ENCODE data around the gene HDAC4. TPM values are rescaled to one million over a fixed set of nuclear protein-coding genes. Genes with fewer than 3 reads are reported as not detected.

Gene HDAC4
- total RNA-seq, 1 experiment from 2014 or later: 10.9 TPM

DNA sequence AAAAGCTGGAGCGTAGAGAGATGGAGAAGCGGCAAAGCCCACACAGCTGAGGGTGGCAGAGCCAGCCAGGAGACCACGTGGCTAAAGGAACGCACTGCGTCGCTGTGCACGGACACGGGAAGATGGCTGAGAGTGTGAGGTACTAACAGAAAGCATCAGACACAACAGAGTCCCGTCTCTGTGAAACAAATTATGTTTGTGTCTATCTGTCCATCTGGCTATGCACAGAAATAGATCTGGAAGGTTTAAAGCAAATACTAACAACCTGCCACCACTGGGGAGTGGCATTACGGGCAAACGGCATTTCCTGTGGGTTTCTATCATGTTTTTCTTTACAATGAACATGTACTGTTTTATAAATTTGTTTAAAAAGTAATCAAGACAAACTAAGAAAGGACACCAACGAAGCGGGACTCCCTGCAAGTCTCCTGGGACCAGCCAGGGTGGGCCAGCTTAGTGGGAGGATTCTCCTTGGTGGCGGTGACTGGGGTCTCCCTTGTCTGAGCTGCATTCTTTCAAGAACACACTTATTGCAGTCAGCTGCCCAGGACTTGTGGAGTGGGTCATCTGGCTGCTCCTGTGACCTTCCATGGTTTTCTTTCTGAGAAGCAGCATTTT, 290.8 kb downstream of the HDAC4 start:
- no peak for DNase-seq (ENCODE audit: low spot score)

DNA sequence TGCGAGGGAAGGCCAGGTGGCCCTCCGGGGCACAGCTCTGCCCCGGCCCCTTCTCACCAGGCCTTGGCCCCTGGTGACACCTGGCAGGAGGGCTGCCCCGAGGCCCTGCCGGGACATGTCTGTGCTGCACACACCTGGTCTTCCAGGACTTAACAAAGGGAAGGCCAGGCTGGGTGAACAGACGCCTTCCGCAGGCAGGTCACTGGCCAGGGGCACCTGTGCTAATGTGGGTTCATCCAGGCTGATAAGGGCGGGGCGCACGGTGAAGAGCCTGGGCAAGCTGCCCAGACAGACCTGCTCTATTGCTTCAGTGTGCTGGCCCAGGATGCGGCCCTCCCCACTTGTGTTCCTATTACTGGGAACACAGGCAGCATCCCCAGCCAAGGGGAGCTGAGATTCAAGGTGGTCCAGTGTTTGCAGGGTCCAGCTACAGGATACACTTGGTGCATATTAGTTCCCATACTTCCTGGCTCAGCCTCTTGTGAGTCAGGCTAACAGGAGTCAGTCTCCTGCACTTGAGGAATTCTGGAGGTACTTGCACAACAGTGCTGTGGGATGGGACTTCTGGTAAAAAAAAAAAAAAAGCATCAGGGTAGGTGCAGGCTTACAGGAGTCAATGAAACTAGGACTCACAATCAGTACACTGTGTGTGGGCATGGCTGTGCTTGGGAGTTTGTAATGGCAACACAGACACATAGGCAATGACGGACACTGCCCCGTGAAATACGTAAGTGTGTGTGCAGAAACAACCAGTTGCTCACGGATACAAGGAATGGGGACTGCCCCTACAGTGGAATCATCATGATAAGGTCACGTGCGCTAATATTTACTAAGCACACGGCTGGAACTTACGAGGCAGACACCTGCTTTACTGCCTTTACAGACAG, 291.5 kb downstream of the HDAC4 start:
- DNase-seq (ENCODE audit: low spot score): peak; percentile 25

DNA sequence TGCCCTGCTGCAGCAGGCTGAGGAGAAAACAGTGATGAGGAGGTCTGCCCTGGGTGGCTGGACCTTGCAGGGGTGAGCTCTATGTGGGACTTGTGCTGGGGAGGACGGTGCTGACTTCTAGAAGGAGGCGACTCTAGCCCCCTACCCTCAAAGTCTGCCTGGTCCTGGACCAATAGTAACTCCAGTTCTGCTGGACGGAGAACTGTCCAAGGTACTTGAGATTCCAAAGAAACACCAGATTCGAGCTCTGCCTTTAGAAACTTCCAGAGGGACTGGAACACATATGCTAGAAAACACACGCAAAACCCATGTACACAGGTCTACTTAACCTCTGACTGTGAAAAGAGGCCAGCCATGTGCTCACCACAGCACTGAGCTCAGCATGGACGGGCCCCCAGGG, 292.4 kb downstream of the HDAC4 start:
- DNase-seq (ENCODE audit: low spot score): no peak

DNA sequence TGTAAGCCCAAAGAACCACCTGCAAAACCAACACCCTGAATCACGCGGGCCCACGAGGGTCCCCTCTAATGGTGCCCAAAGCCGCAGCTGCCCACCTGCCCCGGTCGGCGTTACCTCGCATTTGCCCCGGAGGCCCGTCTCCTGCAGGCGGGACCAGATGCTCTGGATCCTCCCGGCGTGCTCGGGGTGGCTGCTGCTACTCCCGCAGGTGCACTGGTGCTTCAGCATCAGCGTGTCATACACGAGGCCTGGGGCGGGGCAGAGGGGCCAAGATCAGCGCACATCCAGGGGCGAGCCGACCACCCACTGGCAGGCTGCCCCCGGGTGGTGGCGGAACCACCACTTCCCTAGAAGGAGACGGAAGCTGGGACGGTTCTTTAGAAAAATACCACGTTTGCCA, 292.9 kb downstream of the HDAC4 start:
- DNase-seq (ENCODE audit: low spot score): no peak

DNA sequence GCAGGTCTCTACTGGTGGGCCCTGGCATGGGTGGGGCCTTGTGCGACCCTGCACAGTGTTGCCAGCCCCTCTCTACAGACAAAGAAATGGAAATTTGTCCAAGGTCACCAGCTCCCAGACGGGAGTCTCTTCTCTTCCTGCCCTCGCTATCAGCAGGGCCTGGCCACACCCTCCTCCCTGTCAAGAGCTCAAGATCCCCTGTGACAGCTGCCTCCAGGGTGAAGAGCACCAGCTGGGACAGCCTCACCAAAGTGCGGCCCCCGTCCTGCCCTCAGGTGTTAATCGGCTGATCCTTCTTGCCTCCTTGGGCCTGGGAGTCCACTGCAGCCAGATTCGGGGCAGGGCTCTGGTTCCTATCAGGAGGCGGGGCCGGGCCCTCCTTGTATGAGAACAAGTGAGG, 293.9 kb downstream of the HDAC4 start:
- no peak for DNase-seq (ENCODE audit: low spot score)

DNA sequence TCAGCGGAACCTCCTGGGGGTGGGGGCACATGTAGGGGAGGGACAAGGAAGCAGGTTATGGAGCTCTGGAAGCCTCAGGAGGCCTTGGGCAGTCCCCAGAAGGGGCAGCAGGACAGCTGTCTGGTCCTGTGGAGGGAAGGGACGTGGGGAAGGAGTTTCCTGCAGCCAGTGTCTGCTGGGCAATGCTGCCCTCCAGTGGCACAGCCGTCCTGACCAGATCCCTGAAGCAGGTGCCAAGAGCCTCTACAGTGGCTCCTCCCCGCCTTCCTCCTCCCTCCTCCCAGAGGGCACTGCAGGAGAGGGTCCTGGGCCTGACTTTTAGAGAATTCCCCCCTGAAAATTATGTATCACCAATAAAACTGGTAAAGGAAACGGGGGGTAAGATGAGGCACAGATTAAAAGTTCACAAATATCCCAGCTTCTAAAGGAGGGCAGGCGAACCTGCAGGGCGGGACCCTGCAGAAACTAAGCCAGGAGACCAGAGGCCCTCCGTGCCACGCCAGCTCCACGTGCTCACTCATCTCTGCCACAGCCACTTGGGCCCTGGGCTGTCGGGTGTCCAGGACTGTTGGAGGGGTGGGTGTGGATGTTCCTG, 294.4 kb downstream of the HDAC4 start:
- peak; percentile 80 for DNase-seq (ENCODE audit: low spot score)

DNA sequence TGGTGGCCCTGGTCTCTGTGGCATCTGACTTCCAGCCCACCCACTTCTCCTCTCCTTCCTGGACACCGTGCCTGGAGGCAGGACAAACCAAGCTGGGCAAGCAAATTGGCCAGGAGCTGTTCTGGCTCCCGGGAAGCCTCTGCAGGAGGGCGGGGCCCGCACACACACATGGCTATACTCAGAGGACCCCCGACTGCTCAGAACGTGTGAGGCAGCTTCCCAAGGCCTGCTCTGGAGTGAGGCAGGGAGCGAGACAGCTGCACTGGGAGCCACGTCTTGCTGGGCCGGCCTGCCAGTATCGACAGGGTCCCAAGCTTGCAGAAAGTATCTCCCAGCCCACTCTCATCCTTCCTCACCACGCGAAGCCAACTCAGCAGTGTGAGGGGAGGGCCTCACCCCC, 295.6 kb downstream of the HDAC4 start:
- DNase-seq (ENCODE audit: low spot score): no peak

DNA sequence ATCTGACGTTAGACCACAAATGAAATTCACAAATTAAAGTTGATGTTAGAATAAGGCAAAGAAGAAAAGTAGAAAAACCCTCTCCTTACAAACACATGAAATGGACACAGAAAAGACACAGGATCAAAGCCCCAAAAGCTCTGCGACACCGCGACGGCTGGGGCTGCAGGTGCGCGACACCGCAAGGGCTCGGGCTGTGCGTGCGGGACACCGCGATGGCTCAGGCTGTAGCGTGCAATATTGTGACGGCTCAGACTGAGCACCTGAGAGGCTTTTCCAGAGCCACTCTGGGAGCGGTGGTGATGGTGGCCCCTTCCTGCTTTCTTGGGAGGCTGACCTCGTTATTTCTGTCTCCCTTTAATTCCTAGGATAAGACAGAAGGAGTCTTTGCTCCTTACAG, 296.0 kb downstream of the HDAC4 start:
- no peak for DNase-seq (ENCODE audit: low spot score)

DNA sequence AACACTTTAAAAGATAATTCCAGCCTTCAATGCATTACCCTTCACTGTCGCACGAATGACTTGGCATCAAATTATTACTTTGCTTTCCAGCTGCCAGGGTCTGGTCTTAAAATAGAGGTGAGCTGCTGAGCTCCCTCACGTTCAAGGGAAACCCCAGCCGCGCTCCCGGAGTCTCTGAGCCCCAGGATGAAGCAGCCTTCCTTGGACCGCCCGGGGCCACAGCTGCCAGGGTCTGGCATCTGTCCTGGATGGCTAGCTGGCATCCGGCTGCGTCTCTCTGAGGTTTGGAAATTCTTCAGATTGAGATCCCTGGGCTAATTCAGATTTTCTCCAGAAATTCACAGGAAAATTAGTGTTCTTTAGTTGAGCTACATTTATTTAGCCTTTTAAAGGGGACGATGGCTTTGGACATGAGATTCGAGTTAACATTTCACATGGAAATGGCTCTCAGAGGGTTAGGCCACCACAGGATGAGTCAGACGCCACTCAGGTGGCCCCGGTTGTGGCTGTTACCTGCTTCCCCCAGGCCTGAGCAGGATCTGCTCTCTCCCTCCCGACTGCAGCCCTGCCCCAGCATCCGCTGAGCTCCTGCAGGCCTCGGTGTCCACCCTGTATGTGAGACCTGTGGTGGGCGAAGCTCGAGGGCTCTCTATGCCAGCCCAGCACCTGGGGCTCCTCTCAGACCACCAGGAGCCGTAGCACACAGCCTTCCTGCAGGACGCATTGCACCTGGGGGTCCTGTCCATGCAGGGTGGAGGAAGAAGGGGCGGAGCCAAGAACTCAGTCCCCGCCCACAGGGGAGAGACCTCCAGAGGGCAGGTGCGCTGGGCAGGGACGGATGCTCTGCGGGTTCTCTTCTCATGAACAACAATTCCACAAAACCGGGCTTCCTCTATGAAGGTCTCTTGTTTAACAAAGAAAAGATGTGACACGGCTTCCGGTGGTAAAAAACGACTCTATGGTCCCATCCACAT, 297.4 kb downstream of the HDAC4 start:
- DNase-seq (ENCODE audit: low spot score): no peak

DNA sequence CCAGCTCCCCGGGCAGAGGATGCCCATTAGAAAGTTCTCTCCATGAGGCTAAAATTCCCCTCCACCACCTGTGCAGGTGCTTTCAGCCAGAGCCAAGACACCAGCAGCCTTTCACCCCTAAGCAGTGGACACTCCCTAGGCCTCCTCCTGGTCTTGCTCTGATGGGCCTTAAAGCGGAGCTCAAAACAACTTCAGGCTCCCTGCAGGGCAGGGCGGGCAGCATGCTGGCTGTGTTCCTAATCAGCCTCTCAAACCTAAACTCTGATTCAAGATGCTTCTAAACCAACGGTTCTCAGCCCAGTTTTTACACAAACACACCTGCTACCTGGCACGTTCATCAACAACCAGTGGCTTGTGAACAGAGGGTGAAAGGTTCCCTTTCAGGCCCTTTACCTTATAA, 298.6 kb downstream of the HDAC4 start:
- DNase-seq (ENCODE audit: low spot score): no peak

DNA sequence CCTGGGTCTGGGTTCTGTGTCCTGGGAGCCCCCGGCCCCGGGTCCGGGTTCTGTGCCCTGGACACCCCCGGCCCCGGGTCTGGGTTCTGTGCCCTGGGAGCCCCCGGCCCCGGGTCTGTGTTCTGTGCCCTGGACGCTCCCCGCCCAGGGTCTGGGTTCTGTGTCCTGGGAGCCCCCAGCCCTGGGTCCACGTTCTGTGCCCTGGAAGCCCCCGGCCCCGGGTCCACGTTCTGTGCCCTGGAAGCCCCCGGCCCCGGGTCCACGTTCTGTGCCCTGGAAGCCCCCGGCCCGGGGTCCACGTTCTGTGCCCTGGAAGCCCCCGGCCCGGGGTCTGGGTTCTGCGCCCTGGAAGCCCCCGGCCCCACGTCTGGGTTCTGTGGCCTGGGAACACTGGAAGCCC, 299.0 kb downstream of the HDAC4 start:
- DNase-seq (ENCODE audit: low spot score): no peak

DNA sequence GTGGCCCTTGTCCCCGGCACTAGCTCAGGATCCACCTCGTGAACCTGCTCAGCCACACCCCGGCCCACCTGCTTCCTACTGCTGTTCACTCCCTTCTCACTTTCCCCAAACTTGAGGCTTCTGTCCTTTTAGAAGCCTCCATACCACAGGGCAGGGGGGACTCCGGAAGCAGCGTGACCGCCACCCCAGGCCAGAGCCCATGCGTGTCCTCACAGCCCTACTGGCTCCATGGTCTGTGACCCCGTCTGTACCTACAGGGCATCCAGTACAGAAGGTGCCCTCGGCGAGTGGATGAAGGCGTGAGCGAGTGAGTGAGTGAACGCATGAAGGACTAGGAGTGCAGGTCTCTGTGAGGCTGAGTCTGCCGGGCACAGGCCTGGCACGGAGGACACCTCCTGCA, 299.7 kb downstream of the HDAC4 start:
- no peak for DNase-seq (ENCODE audit: low spot score)

DNA sequence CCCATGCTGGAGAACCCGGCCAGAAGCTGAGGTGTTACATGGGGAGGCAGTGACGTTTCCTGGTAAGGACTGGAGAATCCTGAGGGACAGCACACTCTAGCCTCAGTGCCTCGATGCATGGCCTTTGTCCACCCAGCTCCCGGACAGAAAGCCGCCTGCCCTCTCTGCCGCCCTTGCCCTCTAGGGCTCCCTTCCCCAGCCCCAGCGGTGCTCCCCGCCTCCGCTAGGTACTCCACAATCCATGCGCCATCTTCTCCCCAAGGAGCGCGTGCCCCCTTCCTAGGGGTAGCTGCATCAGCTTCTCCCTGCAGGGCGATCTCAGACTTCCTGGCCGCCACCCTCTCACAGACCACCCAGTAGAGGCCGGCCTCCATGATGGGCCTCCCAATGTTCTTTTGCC, 301.3 kb downstream of the HDAC4 start:
- no peak for DNase-seq (ENCODE audit: low spot score)

DNA sequence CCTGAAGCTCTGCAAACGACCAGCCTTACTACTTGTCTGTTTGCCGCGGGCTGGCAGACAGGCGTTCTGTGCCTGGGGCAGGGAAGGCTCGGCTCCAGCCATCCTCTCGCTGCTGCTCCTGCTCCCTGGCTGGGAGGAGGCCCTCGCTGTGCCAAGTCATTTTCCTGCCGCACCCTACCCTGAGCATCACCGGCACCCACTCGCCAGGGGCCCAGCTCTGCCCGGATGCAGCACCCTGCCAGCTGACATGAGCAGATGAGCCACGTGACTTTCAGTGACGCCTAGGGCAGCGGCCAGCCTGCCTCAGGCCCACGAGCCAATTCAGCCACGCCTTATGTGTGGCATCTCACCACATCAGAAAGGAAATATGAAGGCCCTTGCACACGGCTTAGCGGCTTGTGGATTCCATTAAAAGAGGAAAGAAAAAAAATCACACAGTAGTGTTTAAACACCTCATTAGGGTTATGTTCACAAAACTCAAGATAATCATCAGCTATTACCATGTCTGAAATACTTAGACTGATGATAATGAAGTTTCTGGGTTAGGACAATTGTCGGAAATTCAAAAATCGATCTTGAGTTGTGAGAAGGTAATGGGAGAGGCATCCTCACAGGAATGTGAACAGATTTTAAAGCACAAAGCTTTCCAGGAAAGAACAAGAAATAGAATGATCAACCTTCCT, 302.4 kb downstream of the HDAC4 start:
- peak; percentile 81 for DNase-seq (ENCODE audit: low spot score)

DNA sequence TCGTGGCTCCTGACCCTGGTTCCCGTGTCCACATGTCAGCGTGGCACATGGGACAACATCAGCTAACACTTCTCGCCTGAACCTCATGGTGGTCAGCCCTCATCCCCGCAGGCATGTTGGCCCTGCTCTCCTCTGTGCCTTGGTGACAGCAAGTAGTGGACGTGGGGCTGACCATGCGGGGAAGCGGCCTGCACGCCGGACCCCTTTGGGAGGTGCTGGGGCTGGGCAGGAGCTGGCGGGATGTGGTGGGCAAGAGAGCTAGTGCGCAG, 303.5 kb downstream of the HDAC4 start:
- no peak for DNase-seq (ENCODE audit: low spot score)

DNA sequence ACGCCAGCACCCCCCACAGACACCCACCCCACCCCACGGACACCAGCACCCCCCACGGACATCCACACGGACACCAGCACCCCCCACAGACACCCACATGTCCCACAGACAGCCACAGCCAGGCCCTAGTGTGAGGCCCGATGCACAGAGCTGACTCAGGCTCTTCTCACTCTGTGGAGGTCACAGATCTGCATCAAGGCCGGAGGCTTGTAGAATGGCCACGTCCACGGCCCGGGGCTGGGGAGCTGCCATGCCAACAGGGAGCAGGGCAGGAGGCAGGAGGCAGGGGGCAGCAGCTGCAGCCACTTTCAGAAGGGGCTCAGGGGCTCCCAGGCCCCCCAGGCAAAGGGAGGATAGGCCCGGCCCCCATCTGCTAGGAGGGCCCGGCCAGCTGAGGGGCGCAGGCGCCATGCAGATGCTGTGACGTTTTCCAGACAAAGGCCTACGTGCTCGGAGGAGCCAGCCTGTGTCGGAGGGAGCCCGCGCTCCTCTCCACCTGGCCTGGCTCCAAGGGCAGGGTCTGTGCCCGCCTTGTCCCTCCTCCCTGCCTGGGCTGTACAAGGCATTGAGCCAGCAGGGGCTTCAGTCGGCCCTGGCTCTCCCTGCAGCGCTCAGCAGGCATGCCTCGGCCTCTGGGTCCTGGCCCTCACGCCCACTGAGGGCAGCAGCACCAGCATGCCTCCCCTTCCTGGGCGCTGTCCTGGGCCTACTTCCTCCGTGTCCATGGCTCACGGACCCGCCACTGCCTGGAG, 304.0 kb downstream of the HDAC4 start:
- DNase-seq (ENCODE audit: low spot score): no peak

DNA sequence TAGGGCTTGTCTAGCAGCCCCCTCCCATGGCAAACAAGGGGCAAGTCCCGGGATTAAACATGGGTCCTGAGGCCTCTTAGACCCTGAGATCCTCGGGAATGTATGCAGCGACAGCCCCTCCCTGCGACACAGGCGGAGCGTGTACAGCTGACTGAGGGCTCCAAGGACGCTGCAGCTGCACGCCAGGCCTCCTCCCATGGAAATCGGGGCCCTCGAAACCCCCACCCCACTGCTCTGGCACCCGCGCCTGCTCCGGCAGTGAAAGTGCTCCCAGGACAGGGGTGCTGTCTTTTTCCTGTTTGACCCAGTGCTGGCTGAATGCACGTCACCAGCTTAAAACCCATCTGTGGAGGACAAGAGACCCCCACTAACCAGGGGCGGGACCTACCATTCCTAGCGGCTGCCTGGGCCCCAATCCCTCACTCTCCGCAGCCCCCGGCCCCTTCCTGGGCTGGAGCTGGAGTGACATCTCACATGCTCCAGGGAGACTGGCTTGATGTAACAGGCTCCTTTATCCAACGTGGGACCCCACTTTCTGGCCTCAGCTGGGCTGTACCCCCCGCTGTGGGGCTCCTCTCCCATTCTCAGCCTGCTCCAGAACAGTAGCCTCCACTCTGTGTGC, 305.2 kb downstream of the HDAC4 start:
- DNase-seq (ENCODE audit: low spot score): no peak

DNA sequence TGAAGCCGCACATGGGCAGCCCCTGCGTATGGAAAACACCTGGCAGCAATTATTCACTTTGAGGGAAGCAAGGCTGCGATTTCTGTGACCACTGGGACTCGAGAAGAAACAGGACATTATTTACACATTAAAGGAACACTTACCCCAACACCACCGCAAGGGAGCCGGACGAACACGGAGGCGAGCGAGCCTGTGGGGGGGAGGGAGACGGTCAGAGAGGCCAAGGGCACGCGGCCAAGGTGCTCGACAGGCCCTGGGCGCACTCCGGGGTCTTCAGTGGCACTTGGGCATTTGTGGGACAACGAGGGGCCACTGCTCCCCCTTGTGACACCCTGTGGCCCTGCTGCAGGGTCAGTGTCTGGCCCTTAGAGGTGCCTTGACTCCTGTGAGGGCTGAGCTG, 306.0 kb downstream of the HDAC4 start:
- no peak for DNase-seq (ENCODE audit: low spot score)

DNA sequence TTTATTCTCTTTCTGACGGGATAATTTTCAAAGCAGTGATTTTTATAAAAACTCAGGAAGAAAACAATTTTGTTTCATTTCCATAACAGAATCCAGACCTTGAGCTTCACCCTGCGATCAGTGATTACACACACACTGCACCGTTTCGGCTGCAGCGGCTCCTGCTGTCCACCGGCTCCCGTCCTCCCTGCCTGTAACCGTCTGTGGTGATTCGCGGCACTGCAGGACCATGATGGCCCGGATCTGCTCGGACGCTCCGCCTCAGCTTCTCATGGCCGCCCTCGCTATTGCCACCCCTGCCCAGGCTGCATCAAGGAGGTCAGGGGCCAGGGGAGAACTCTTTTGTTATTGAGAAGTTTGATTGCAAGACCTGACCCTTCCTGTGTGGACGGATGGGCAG, 306.9 kb downstream of the HDAC4 start:
- no peak for DNase-seq (ENCODE audit: low spot score)

DNA sequence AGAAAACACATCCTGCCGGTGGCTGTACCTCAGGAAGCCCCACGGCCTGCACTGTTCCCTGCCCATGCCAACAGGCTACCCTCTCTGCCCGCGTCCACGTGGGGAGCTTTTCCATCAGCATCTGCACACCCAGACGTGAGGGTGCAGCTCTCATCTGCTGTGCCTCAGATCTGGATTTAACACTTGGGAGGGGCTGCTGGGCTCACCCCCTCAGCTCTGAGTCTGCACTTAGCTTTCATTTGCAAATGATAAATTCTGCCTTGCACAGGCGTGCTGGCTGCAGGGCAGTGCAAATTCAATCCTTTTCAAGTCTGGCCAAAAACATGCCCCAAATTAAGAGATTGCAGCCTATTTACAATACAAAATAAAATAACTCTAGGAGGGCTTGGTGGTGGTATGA, 307.3 kb downstream of the HDAC4 start:
- DNase-seq (ENCODE audit: low spot score): no peak

Data from A172 (cell line).